PC-3 (cell line): ENCODE measurements around the gene DBT. TPM values are rescaled to one million over a fixed set of nuclear protein-coding genes. Genes with fewer than 3 reads are reported as not detected.

Experiments used
- ATAC-seq: fragments of 200-7000 bp; cut with Tn5 transposase; 2 replicates; pipeline ENCODE4 v1.9.1; 2020; ENCODE audit warnings: mild to moderate bottlenecking, moderate library complexity
- BruUV-seq: library from RNA; stranded (reverse); fragments of 400-500 nt; replicated peaks from 2 replicates; lab custom pipeline; 2021; lab: Mats Ljungman, UMichigan
- CTCF ChIA-PET: fragments of 300-600 bp; sonication (Branson Sonifier 250); formaldehyde crosslinking; loops from one replicate; lab custom pipeline; 2022; ENCODE audit warnings: antibody characterized with exemption; lab: Charles Lee
- POLR2A ChIA-PET: fragments of 300-600 bp; sonication (Branson Sonifier 250); formaldehyde crosslinking; loops from one replicate; lab custom pipeline; 2022; ENCODE audit warnings: antibody characterized with exemption; ENCODE audit not compliant: unreplicated experiment; lab: Charles Lee
- DNase-seq: peaks from one replicate; pipeline ENCODE4 v3.0.0-alpha.2; 2015
- H2AFZ ChIP-seq: fragments of 300-600 bp; sonication (generic); 2 replicates; pipeline ENCODE4 v1.6.0; 2016; ENCODE audit warnings: antibody characterized with exemption, low read length
- H3F3A ChIP-seq: fragments of 300-600 bp; sonication (generic); one replicate; pipeline ENCODE4 v1.6.0; 2017; ENCODE audit warnings: antibody characterized with exemption, low read length, control low read depth, mild to moderate bottlenecking; ENCODE audit not compliant: unreplicated experiment
- H3K27ac ChIP-seq: fragments of 300-600 bp; sonication (generic); 2 replicates; pipeline ENCODE4 v1.5.1; 2016; ENCODE audit warnings: mild to moderate bottlenecking, low read length
- H3K27me3 ChIP-seq: fragments of 300-600 bp; sonication (generic); 2 replicates; pipeline ENCODE4 v1.6.1; 2016; ENCODE audit warnings: low read length, mixed read lengths
- H3K36me3 ChIP-seq: fragments of 300-600 bp; sonication (generic); 2 replicates; pipeline ENCODE4 v1.6.1; 2016; ENCODE audit warnings: low read depth, mixed run types, low read length, mixed read lengths
- H3K4me1 ChIP-seq: fragments of 300-600 bp; sonication (generic); 2 replicates; pipeline ENCODE4 v1.5.1; 2016; ENCODE audit warnings: low read length; ENCODE audit not compliant: insufficient read depth
- H3K4me2 ChIP-seq: fragments of 300-600 bp; sonication (generic); 2 replicates; pipeline ENCODE4 v1.6.0; 2016; ENCODE audit warnings: low read length
- H3K4me3 ChIP-seq: fragments of 300-600 bp; sonication (generic); 2 replicates; pipeline ENCODE4 v1.5.1; 2016; ENCODE audit warnings: mild to moderate bottlenecking, low read length, mixed read lengths
- H3K79me2 ChIP-seq: fragments of 300-600 bp; sonication (generic); 2 replicates; pipeline ENCODE4 v1.6.1; 2017; ENCODE audit warnings: low read length, mixed read lengths
- H3K9ac ChIP-seq: fragments of 300-600 bp; sonication (generic); 2 replicates; pipeline ENCODE4 v1.6.0; 2016; ENCODE audit warnings: mild to moderate bottlenecking, low read length
- H3K9me2 ChIP-seq: fragments of 300-600 bp; sonication (generic); replicated peaks from 2 replicates; pipeline ENCODE4 v1.6.1; 2016; ENCODE audit warnings: mixed run types, low read length, mixed read lengths
- H3K9me3 ChIP-seq: fragments of 300-600 bp; sonication (generic); 2 replicates; pipeline ENCODE4 v1.6.1; 2016; ENCODE audit warnings: low read length, mixed read lengths
- H4K20me1 ChIP-seq: fragments of 300-600 bp; sonication (generic); 2 replicates; pipeline ENCODE4 v1.6.1; 2016; ENCODE audit warnings: low read length, mixed read lengths
- EZH2 ChIP-seq: fragments of 300-600 bp; sonication (generic); IDR thresholded peaks from one replicate; pipeline ENCODE4 v1.6.1; 2017; ENCODE audit warnings: antibody characterized with exemption, mild to moderate bottlenecking, low read length; ENCODE audit not compliant: unreplicated experiment
- EZH2phosphoT487 ChIP-seq: fragments of 300-600 bp; sonication (generic); IDR thresholded peaks from 2 replicates; pipeline ENCODE4 v1.6.1; 2018; ENCODE audit warnings: mild to moderate bottlenecking, antibody characterized with exemption, low read length, borderline replicate concordance
- intact Hi-C: fragments of 100-400 bp; cut with micrococcal nuclease; formaldehyde crosslinking; loops from 2 replicates; pipeline ENCODE4 v1.9.0; 2023
- total RNA-seq: library from RNA; depleted of rRNA; stranded (reverse); fragments of >200 nt; gene quantifications from 2 replicates; pipeline ENCODE4 v1.2.3, GENCODE V29; 2014
- TF ChIP-seq, protein P1 (sequence below): fragments of 300-600 bp; sonication (generic); conservative IDR thresholded peaks from 2 replicates; pipeline ENCODE4 v1.5.1; 2017; ENCODE audit warnings: antibody characterized with exemption, low read depth, mild to moderate bottlenecking, low read length

Gene DBT
- total RNA-seq, 1 experiment from 2014 or later, result 5.1 TPM

DNA sequence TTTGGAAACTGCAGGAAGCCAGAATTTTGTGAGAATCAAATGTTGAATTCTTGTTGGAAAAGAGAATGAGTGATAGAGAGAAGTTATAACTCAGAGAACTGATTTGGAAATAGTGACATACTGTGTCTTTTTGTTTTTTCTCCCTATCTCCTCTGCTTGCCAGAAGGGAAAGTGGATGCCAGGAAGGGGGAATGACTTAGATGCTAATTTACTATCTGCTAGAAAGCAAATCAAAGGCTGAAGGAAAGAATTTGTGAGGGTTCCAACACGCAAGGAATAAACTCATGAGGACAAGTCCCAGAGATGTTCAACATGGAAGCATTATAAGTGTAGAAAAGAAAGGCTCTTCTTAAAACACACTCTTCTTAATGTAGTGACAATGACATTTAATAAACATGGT, 51.0 kb downstream of the DBT start:
- no peak overlapping the region for H3K4me3 ChIP-seq
- intact Hi-C loops, result no loop called here
- H3K27me3 ChIP-seq, result no peaks in the 10 kb centered on the region
- H3K4me1 ChIP-seq, result no peaks in the 10 kb centered on the region
- H3K36me3 ChIP-seq, result no peaks in the 10 kb centered on the region; the same call in 1 of the 2 replicates
- H3K9me3 ChIP-seq, result no peaks in the 10 kb centered on the region
- no peaks in the 10 kb centered on the region for H3K79me2 ChIP-seq
- H3F3A ChIP-seq, result no peaks in the 10 kb centered on the region
- BruUV-seq, result no TSS peak
- no peak overlapping the region for H3K4me2 ChIP-seq
- POLR2A ChIA-PET, result no interaction called here
- CTCF ChIA-PET, result no interaction called here
- TF ChIP-seq, protein P1, sequence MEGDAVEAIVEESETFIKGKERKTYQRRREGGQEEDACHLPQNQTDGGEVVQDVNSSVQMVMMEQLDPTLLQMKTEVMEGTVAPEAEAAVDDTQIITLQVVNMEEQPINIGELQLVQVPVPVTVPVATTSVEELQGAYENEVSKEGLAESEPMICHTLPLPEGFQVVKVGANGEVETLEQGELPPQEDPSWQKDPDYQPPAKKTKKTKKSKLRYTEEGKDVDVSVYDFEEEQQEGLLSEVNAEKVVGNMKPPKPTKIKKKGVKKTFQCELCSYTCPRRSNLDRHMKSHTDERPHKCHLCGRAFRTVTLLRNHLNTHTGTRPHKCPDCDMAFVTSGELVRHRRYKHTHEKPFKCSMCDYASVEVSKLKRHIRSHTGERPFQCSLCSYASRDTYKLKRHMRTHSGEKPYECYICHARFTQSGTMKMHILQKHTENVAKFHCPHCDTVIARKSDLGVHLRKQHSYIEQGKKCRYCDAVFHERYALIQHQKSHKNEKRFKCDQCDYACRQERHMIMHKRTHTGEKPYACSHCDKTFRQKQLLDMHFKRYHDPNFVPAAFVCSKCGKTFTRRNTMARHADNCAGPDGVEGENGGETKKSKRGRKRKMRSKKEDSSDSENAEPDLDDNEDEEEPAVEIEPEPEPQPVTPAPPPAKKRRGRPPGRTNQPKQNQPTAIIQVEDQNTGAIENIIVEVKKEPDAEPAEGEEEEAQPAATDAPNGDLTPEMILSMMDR, result no peak
- TF ChIP-seq EZH2phosphoT487 (no peak), EZH2 (no peak)
- ATAC-seq, result no peak
- no peak overlapping the region for H2AFZ ChIP-seq
- no peaks in the 10 kb centered on the region for H3K9me2 ChIP-seq
- no peaks in the 10 kb centered on the region for H4K20me1 ChIP-seq
- H3K9ac ChIP-seq, result no peak overlapping the region
- no peak overlapping the region for H3K27ac ChIP-seq
- DNase-seq, result no peak

DNA sequence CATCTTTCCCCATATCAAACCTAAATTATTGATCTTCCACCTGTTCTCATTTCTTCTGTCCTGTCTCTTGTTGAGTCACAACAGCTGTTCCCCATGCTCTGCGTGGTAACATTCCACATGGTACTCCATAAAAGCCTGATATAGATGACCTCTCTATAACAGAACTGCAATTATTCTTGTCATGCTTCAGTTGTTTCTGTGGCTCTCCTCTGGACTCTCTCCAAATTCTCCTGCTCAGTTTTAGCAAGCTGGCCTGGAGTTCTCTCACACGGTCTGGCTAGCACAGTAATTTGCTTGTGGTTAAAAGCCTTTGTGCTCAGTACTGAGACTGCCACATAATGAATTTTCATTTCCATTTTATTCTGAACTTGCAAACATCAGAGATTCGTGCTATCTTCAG, 61.0 kb downstream of the DBT start:
- Histone ChIP-seq H3K9ac (no peak overlapping the region), H3K9me2 (no peaks in the 10 kb centered on the region), H3K4me1 (no peaks in the 10 kb centered on the region), H3K79me2 (no peaks in the 10 kb centered on the region), H4K20me1 (no peaks in the 10 kb centered on the region), H3K4me2 (no peak overlapping the region), H3K36me3 (no peaks in the 10 kb centered on the region), H3K27me3 (no peaks in the 10 kb centered on the region), H3K4me3 (no peak overlapping the region), H3F3A (no peaks in the 10 kb centered on the region), H3K27ac (no peak overlapping the region), H2AFZ (no peak overlapping the region), H3K9me3 (no peaks in the 10 kb centered on the region)
- TF ChIP-seq, protein P1, result no peak
- TF ChIP-seq EZH2 (no peak), EZH2phosphoT487 (no peak)
- DNase-seq (no peak), ATAC-seq (no peak)
- CTCF ChIA-PET, result no interaction called here
- POLR2A ChIA-PET, result no interaction called here
- no TSS peak for BruUV-seq
- intact Hi-C loops, result no loop called here

DNA sequence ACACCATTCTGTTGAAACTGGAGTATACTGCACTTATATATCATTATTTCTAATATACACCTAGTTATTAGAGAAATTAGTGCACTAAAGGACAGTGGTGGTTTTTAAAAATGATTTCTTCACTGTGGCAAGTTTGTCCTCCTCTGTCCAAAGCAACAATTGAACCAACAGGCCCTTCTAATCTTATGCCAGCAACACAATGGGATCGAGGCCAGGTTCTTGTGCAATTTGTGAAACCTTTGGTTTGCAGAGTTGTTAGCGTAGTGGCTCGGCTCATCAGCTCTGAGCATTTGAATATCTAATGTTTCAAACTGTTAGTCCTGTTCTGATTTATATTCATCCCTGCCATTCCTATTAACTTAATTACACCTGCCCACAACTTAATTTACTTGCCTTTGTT, 61.7 kb downstream of the DBT start:
- Histone ChIP-seq H2AFZ (no peak overlapping the region), H4K20me1 (no peaks in the 10 kb centered on the region), H3K36me3 (no peaks in the 10 kb centered on the region), H3K4me2 (no peak overlapping the region), H3K9me3 (no peaks in the 10 kb centered on the region), H3K27me3 (no peaks in the 10 kb centered on the region), H3K9ac (no peak overlapping the region), H3F3A (no peaks in the 10 kb centered on the region), H3K4me1 (no peaks in the 10 kb centered on the region), H3K79me2 (no peaks in the 10 kb centered on the region), H3K4me3 (no peak overlapping the region), H3K9me2 (no peaks in the 10 kb centered on the region), H3K27ac (no peak overlapping the region)
- DNase-seq, result no peak
- intact Hi-C loops, result no loop called here
- ChIA-PET CTCF (no interaction called here), POLR2A (no interaction called here)
- TF ChIP-seq, protein P1, result no peak
- TF ChIP-seq EZH2 (no peak), EZH2phosphoT487 (no peak)
- no TSS peak for BruUV-seq
- ATAC-seq, result no peak
